Mammary epithelial cell (primary cell): ENCODE measurements around the gene PPRC1.

Source experiments
- CTCF ChIP-seq, 2 donors: IDR thresholded peaks in 1 of 2; conservative IDR thresholded peaks in 1 of 2; 2 replicates each; pipeline ENCODE4 v1.5.1; 2011 to 2012; ENCODE audit warnings: inconsistent platforms in 2 of 2, low read length in 2 of 2, mild to moderate bottlenecking in 2 of 2, control low read depth in 1 of 2, low read depth in 1 of 2; ENCODE audit not compliant: insufficient read depth in 1 of 2; ENCODE audit errors: extremely low read depth in 1 of 2
- EZH2 ChIP-seq: IDR thresholded peaks from 2 replicates; pipeline ENCODE4 v1.6.1; 2012; ENCODE audit warnings: low read length, inconsistent platforms, borderline replicate concordance

- no peak for TF ChIP-seq EZH2
- TF ChIP-seq CTCF (conservative IDR thresholded peaks at IDR 0.05 in 1 of 2, IDR thresholded peaks at IDR 0.05 in 1 of 2; ENCODE audit: extremely low read depth in 1 of 2, insufficient read depth in 1 of 2, low read depth in 1 of 2, low read length in 2 of 2): no peak
Measured at GRCh38 chr10:102116656-102117055, 16.2 kb upstream of the PPRC1 start.
